Retinal pigment epithelial cell (primary cell): ENCODE measurements around the gene PORCN.
A peak's percentile ranks its signal among the peaks of the same experiment; 100 is the strongest.
"Not testable (repeated sequence)": the region's sequence is repeated elsewhere in the genome, so short reads cannot be mapped to it uniquely, and the experiment has no call there.

ENCODE experiments used
- DNase-seq: peaks from one replicate; pipeline ENCODE4 v3.0.0-alpha.2; 2010; ENCODE audit warnings: low read depth
- H3K4me3 ChIP-seq: 2 replicates; pipeline ENCODE4 v1.5.1; 2011; ENCODE audit warnings: mild to moderate bottlenecking, low read length, control low read depth, moderate library complexity
- CTCF ChIP-seq: conservative IDR thresholded peaks from 2 replicates; pipeline ENCODE4 v1.5.1; 2011; ENCODE audit warnings: low read depth, low read length, control low read depth, inconsistent platforms

The PORCN gene

GRCh38 chrX:48521353-48522243, 12.8 kb downstream of the PORCN start, which contains the start of gene EBP:
TSS of gene EBP (plus strand) at chrX:48521808. CDS start at chrX:48523772, 1,964 bp downstream.
- TF ChIP-seq CTCF = no peak
- peak; percentile 42 for DNase-seq
- peak within 1 kb of the TSS; percentile 70 for H3K4me3 ChIP-seq

GRCh38 chrX:48522291-48522690, 13.5 kb downstream of the PORCN start:
- no peak for DNase-seq
- H3K4me3 ChIP-seq = peak overlapping the region; percentile 70
- TF ChIP-seq CTCF = no peak

- no peak for TF ChIP-seq CTCF
- no peak overlapping the region for H3K4me3 ChIP-seq
- no peak for DNase-seq
Measured at GRCh38 chrX:48523682-48524081, 14.9 kb downstream of the PORCN start.

GRCh38 chrX:48525853-48526252, 17.1 kb downstream of the PORCN start:
- H3K4me3 ChIP-seq, DNase-seq: not testable (repeated sequence)

- TF ChIP-seq CTCF = no peak
- no peak overlapping the region for H3K4me3 ChIP-seq
- no peak for DNase-seq
Measured at GRCh38 chrX:48530736-48531135, 21.9 kb downstream of the PORCN start.

GRCh38 chrX:48531358-48531959, 22.7 kb downstream of the PORCN start:
- no peak for TF ChIP-seq CTCF
- no peak for DNase-seq
- H3K4me3 ChIP-seq = no peak overlapping the region

- no peak for DNase-seq
- TF ChIP-seq CTCF = no peak
- H3K4me3 ChIP-seq = no peak overlapping the region
Measured at GRCh38 chrX:48532161-48532560, 23.4 kb downstream of the PORCN start.
